GM18508 (cell line): ENCODE measurements around the gene CTNNA2.

Experiments used
- ATAC-seq: cut with Tn5 transposase; IDR thresholded peaks from one replicate; pipeline ENCODE4 v1.9.1; 2021; ENCODE audit warnings: moderate number of reproducible peaks; ENCODE audit not compliant: insufficient read depth, unreplicated experiment

CTNNA2 gene

DNA sequence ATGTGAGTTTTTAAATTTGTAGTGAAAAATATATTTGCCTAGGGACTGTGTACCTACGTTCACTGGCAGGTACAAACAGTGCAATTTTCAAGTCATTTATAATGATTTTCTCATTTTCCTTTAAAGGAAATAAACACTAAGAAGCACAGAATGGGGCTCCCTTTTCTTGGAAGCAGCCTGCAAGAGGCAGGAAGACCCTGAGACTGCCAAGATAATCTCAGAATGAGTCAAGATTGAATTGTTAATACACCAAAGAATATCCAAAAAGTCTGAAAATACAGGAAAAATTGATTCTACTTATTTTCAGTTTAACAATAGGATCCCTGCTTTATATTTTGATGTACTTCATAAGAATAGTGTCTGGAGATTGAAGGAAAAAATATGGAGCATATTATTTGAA, 331.2 kb downstream of the CTNNA2 start:
- ATAC-seq = no peak

DNA sequence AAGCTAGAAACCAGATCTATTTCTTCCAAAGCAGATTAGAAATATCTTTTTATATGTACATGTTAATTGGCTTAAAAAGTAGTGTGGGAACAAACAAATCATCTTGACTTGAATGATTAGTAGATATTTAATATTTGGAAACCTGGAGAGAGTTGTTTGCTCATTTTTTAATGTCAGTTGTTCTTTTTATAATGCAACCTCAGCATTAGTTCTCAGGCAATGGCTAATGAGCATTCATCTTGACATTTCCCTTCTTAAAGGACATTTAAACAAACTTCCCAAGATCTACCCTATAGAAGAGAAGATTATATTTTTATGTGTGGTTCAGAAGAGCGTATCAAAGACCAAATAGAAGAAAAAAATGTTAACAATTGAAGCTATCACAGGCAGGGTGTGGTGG, 334.0 kb downstream of the CTNNA2 start:
- ATAC-seq = no peak

DNA sequence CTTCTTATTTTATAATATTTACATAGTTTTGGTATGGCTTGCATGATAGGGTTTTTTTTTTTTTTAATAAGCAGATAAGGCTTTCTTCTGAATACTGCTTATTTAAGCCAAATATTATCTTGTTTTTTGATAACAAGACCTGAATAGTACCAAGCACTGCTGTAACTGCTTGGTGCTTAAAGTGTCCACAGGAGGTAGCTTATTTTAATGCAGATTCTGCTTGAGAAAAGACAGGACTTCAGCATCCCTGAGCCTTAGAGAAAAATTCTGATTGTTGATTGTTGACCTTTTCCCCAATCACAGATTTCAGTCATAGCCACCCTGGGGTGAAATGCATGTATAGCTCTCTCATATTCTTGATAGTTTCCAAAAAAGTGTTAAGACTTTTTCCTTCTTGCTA, 336.4 kb downstream of the CTNNA2 start:
- ATAC-seq = no peak

DNA sequence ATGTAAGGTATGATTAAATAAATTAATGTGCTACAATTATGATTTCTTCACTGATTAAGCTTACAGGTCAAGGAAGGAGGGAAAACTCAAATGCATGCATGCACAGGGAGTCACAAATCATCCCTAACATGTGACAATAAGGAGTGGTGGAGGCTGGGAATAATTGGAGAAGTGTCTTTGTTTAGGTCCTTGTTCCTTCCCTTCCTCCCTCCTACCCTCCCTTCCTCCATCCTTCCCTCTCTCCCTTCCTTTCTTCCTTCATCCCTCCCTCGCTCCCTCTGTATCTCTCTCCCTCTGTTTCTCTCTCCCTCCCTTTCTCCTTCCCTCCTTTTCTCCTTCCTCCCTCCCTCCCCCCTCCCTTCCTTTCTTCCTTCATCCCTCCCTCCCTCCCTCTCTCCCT, 337.1 kb downstream of the CTNNA2 start:
- no peak for ATAC-seq

DNA sequence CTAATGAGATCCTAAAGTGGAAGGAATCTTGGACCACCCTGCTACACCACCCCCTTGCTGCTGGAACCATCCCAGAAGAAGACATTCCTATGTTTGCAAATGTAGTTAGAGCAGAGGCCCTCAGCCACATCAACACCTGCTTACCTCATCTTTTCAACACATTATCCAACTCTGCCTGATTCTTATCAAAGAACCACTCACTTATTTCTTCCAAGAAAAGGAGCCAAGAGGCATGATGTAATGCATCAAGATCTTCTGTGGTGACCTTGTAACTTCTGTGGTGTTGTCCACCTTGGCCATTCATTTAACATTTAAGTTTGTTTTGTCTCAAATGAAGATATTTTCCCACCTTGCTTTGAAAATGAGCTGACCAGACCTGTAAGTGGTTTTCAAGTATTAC, 338.1 kb downstream of the CTNNA2 start:
- no peak for ATAC-seq

DNA sequence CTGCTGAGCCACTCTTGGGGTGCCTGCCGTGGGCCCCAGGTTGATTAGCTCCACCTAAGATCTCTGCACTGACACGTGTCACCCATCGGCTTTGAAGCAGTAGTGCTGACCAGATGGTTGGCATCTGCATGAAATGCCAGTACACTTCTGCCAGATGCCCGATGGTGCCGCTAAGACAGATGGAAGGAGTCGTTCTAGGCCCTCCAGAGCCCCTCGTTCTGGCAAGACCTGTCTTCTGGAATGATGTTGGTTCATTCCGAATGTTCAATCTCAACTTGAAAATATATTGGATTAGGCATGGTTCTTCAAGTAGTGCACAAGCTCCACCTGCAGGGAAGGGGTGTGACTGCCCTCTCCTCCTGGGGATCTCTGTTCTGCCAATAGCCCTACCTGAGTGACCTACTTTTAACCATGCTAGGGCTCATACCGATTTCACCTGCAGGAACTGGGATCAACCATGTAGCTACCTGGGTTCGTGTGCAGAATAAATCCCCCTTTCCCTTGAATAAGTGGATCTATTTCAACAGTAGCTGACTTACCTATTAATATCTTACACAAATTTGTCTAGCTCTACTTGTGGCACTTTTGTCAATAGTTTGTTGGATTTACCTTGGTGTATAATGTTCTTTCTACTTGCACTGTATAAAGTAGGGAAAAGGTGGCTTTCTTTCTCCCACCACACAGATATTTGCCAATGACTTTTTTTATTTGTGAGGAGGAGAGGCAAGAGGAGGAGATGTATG, 342.6 kb downstream of the CTNNA2 start:
- no peak for ATAC-seq

DNA sequence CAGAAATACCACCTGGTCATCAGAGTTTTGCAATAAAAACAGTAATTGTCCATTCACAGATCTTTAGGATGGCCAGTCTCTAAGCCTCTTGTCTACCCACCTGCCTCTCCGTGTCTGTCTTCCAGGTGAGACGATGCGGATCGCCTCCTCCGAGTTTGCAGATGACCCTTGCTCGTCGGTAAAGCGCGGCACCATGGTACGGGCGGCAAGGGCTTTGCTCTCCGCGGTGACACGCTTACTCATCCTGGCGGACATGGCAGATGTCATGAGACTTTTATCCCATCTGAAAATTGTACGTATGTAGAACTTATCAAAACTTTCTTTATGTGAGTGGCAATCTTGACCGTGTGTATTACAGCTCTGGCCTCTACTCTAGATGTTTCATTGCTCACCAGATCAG, 345.0 kb downstream of the CTNNA2 start:
- ATAC-seq = no peak

DNA sequence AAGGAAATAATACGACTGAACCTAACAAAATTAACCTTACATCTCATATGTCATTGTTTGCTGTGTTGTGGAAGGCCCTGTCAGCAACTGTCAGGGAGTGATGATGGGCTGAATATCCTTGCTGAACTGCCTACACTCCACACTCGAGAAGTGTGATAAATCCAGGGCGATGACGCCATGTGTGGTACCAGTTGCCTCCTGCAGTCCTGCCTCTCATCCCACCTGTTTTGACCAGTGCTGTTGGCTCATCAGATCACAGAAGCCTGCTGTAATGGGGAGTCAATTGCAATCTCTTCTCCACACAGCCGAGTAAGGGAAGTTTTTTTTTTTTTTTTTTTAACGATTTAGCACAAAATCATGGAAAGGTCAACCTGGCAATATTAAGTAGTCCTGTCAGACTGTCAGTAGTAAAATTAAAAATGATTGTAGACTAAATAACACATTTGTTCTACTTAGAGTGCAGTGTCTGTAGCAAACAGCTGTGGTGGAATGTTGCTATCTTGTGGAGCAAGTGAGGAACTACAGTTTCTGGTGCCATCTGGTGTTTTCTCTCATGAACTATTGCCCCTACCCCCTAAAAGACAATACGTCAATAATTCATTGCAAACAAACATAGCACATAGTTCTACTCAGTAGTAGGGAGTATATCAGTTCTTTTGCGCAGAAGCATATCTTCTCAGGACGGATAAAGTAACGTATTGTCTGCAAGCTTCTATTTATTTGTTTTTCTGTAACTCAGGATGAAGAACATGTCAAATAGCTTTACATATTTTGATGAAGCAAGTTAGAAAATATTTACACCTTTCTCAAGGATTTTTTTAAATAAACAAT, 347.6 kb downstream of the CTNNA2 start:
- ATAC-seq = no peak

DNA sequence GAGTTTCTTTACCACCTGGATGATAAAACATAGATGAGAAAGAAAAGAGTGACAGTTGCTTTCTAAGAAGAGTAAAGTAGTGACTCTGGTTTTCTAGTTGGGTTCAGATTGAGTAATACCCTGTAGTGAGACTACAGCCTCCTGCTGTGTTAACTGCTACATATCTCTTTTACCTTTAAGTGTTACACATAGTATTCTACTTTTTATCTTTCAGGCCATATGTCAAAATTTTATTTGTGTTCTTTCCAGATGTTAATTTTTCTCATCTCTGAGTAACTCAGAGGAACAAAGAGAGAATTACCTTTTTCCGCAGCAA, 348.2 kb downstream of the CTNNA2 start:
- ATAC-seq = no peak

DNA sequence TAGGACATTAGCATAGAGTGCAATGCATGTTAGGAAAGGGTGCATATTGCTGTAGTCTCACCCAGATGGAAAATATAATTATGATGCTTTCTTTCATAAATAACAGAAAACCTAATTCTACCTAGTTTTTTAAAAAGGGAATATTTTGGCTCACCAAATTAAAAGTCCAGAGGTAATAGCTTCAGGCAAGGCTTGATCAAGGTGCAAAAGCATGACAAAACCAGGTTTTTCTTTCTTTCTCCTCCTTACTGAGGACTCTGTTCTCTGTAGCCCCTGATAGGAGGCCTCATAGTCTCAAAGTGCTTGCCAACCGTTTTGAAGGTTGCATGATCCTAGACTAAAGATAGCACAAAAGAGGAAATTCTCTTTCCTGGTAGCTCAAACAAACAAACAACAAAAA, 349.9 kb downstream of the CTNNA2 start:
- ATAC-seq = no peak

DNA sequence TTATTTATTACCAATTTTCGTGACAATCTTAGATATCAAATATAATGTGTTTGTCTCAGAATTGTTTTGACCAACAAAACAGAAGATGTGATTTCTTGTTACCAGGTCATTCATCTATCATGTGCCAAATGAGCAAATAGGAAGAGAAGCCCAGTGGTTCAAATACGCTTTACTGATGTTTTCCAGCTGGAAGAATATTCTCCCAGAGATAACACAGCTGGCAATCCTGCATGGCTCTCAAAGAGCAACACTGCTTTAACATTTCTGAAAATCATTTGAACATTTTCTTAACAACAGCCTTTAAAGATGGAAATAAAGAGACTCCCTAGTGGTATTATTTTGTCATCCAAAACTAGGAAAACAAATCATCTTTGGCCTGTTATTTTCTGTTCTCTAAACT, 359.8 kb downstream of the CTNNA2 start:
- no peak for ATAC-seq

DNA sequence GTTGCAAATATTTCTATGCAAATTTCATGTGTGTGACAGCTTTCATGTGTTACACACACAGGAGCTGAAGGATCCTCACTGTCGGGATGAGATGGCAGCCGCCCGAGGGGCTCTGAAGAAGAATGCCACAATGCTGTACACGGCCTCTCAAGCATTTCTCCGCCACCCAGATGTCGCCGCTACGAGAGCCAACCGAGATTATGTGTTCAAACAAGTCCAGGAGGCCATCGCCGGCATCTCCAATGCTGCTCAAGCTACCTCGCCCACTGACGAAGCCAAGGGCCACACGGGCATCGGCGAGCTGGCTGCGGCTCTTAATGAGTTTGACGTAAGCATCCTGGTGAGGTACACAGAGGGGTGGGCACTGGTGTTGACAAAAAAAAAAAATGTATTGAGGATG, 361.2 kb downstream of the CTNNA2 start:
- no peak for ATAC-seq

DNA sequence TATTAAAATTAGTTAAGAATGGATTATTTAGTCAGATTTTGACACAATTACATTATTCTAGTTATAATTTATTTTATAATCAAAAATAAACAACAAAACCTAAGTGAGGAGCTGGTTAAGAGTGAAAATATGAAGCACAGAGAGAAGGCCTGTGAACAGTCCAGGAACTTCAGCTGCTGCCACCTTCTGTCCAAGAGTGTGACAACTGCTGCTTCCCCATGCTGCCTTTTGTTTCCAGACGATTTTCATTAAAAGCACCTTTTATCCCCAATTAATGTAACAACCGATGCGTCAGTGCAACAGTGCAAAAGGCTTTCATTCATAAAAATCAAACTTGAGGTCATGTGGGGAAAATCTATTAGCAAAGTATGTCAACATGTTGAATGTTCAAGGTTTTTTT, 363.6 kb downstream of the CTNNA2 start:
- no peak for ATAC-seq

DNA sequence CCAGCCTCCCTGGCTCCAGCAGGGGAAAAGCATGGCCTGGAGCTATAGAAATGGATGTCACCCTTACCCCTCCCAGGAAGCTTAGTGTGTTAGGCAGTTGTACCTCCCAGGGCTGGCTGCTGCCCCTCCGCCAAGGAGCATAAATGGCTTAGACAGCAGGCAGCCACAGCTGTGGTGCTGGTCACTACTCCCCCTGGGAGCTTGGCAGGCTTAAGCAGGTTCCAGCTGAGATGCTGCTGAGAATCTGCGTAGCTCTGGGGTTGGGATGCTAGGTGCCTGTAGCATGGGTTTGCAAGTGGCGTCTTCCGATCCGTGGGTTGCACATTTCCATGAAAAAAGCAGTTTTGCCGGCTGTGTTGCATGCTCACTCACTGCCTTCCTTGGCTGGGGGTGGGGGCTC, 369.7 kb downstream of the CTNNA2 start:
- no peak for ATAC-seq

DNA sequence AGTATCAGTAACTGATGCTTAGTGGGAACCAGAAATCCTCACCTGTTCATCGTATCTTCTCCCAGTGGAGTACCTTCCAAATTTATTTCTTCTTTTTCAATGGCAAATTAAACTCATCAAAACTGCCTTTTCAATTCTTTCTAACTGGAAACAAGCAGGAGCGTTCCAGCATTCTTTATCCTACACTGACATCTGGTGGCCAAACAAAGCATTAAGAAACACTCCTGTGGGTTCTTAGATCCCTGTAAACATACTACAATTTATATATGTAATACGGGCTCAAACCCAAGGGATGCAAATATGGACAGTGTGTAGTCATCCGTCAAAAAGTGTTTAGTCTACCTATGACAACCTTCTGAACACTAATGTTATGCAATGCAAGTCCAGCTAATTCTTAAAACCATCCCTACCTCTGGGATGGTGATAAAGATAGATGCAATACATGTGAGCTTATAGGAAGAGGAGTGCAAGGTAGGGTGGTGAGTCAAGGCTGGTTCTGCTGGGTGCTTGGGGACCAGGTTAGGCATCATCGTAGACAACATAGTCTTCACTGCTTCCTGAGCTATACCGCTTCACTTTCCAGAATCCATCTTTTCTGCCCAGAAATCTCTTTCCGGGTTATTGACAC, 375.0 kb downstream of the CTNNA2 start:
- ATAC-seq = no peak

DNA sequence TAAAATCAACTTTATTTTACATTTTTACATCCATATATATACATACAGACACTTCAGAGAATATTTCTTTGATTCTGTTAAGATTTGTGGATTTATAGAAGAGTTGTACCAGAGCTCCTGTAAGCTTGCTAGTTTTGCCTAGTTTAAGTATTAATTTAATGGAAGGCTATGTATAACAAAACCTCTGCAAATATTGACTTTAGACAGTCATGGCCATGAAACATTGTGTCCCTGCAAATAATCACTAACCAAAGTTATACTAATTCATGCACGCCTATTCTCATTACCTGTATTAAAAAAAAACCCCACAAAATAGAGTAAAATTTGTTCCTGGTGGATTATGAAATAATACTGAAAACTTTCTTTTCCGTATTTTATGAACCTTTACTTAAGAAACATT, 379.3 kb downstream of the CTNNA2 start:
- no peak for ATAC-seq

DNA sequence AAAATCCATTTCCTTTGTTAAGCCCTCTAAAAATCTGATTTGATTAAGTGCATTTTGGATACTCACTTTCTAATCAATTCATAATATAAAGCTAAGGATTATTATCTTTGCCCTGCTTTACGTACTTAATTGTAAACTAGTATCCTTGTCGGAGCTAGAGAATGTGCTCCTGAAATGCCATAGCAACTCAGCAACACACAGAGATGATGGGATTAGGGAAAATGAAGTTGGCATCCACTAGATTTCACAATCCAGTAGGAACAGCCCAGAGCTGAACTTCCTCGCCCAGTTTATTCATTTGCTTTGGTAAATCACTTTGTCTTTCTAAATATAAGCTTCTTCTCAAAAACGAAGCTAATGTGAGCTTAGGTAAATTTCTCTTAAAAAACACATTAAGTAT, 386.3 kb downstream of the CTNNA2 start:
- no peak for ATAC-seq

DNA sequence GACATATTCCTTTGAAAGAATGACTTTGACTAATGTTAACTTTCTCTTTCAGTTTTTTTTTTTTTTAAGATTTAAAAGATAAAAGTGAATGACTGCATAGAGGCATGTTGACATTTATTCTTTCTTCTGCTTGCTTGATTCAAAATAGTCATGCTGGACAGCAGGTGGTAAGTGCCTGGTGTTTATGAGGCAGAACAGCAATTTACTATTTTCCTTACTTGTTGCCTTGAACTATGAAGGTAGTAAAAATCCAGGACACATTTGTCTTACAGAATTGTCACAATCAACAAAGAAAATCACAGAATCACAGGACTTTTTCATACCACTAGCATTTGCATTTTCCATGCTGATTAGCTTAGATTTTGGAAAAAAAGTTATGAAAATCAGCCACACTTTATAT, 388.3 kb downstream of the CTNNA2 start:
- ATAC-seq = no peak

DNA sequence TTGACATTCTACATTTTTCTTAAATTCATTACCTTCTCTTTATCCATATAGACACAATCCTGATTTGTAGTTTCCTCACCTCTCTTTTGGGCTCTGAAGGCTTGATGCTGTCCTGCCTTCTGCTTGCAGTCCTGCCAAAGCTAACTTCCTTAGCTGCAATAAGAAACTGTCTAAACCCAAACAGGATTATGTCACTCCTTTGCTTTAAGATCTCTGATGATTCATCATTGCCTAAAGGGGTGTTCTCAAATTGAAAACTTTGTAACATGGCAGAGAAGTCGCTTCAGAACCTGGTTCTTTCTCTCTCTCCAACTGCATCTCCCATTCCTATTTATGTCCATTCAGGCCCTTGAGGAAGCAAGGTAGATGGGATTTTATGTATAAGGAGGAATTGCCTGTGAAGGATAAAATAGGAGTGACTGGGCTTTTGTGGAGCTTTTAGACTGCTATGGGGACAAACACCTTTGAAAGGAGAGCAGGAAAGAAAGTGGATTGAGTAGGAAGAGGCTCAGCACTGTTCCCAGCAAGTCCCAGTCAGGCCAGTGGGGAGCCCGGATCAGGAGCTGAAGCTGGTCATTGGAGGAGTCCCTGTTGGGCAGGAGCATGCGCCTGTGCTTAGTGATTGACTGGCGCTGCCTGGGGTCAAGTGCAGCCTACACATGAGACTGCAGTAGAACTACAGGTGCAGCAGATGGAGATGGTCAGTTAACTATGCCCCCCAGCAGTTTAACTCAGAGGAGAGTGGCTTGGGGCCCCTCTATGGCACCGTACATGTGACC, 390.6 kb downstream of the CTNNA2 start:
- no peak for ATAC-seq

DNA sequence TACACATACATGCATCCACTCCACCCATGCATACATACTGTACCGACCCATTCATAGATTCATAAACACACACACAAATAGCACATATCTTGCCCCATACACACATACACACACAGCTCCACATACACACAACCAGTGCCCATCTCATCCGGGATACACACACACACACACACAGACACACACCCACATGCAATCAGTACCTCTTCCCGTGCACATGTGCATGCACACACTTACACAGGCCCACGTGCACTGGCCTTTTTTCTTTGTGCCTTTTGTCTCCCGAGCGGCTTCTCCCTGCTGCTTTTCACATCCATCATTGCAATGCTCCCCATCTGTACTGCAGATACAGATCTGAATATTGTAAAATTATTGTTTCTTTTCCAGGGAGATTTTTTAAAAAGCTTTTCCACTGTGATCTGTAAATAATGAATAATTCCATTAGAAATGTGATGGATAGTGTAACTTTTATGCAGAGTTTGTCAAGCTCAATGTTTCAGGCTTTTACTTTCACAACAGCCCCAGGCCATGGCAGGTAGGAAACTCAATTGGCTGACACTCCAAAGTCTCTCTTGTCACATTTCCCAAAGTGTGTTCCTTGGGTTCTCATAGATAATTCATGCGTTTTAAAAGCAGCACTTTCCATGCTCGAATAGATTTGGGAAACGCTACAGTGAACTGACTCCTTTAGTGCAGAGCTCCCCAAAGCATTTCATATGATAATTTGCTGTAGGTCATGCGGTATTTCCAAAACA, 393.5 kb downstream of the CTNNA2 start:
- no peak for ATAC-seq
